GM21447 (cell line): Measurements from ENCODE around the gene STX16.

ENCODE experiments used
- ATAC-seq: cut with Tn5 transposase; IDR thresholded peaks from one replicate; pipeline ENCODE4 v1.9.1; 2021; ENCODE audit not compliant: unreplicated experiment

STX16 gene

DNA sequence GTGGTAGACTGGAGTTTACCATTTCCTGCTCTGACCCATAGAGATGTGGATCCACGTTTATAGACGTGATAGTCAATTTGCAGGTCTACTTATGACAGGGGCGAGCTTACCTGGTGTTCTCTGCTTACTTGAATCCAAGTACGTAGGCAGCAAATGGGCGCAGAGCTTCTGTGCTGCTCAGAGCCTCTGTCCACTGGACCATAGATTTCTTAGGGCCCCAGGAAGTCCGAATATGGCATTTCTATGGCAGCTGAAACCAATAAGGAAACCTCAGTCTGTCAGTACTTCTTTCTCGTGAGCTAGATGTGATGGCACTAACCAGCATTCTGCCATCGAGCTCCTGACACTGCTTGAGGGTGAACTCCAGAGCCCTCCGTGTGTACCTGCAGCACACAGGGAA, 22.0 kb downstream of the STX16 start:
- ATAC-seq = no peak

DNA sequence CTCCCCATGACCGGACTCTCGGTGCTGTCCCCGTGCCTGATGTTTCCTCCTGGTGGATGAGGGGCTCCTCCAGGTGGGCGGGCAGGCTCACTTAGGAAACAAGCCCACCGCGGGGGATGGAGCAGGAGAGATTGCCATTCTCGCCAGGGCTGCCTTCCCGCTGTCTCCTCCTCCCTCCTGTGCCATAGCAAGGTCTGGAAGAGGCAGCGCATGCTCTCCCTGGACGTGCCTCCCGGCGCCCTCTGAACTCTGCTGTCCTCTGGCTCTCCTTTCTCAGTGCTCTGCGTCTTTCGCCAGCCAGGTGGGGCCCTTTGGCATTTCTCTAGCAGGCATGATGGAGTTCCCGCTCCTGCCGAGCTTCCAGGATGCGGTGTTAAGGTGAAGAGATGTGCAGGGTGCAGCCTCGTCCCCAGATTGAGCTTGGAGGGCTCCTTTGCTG, 24.1 kb downstream of the STX16 start:
- no peak for ATAC-seq

DNA sequence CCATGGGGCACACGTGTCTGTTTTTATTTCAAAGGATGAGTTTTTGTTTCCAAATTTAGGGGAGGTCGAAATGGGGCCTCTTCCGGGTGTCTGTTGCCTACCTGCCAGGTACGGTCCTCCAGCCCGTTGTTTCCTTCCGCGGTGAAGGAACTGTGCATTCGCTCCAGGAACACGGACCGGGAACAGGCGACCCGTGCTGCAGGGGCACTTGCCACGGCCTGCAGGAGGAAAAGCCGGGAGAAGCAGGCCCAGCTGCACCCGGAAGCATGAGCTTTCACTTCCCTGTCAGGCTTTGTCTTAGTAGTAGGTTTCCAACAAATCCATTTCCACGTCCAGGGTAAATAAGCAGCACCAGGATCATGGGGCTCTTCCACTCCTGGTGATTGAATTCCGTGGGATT, 24.6 kb downstream of the STX16 start:
- no peak for ATAC-seq

DNA sequence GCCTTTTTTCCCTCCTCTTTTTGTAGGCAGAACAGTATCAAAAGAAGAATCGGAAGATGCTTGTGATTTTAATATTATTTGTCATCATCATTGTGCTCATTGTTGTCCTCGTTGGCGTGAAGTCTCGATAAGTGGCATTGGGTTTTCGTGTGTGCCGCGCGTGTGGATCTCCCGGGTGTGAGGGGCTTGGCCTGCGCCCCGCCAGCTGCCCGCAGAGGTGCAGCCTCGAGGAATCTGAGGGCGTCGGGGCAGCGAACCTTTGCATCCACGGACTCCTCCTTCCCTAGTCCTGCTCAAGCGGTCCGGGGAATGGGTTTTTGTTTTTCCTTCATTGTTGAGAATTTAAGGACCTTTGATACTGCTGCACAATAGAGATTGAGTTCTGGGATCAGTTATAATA, 25.1 kb downstream of the STX16 start:
- ATAC-seq = no peak

DNA sequence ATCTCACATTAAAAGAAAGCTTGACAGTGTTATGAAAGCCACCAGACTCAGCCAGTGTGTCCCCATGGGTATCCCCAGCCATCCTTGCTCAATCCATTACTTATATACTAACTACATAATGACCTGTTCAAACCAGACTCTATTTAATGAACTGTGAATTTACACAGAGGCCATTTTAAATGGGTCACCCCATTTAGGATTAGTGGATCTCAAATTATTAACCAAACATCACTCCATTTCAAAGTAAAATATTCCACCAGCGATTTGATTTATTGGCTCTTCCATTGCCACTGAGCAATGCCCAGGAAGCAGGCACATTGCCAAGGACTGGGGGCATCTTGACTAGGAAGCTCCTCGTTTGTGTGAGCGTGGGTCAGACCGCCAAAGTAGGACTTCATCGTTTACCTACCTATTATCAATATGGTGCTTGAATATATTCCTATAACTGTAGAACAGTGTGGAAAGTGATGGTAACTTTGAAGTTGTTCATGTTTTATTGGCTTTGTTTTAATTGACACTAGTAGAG, 26.1 kb downstream of the STX16 start:
- no peak for ATAC-seq

DNA sequence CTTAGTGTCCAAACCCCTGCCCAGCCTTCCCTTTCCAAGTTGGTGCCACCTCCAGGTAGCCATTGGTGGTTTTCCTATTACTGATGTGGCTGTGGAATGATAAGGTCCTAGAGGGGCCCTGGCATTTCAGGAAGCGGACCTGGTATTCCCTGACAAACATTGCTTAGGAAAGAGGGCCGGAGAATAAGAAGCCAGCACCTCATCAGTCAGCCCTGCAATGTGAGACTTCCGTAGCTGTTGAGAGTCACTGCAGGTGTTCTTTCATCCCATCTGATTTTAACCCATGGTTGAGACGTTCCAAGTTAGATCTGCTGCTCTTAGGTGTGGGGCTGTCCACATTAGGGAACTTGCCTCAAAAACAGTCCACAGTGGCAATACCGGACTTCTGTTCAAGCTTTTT, 26.7 kb downstream of the STX16 start:
- no peak for ATAC-seq

DNA sequence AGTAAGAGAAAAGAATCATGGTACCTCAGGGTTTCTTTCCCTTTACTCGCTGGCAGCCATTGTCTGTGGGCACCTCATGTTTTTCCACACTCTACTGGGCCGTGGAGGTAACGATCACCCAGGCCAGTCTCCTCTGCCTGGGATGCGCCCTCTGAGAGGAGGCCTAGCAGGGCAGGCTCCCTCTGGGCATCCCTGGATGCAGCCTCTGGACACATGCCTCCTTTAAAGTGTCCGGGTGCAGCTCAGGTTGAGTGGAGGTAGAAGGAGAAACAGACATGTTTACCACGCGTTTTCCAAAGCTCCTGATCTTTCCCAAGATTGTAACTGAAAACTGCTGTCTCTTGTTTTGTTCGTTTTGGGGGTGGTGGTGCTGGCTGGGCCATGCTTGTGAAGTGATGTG, 27.7 kb downstream of the STX16 start:
- ATAC-seq = no peak

DNA sequence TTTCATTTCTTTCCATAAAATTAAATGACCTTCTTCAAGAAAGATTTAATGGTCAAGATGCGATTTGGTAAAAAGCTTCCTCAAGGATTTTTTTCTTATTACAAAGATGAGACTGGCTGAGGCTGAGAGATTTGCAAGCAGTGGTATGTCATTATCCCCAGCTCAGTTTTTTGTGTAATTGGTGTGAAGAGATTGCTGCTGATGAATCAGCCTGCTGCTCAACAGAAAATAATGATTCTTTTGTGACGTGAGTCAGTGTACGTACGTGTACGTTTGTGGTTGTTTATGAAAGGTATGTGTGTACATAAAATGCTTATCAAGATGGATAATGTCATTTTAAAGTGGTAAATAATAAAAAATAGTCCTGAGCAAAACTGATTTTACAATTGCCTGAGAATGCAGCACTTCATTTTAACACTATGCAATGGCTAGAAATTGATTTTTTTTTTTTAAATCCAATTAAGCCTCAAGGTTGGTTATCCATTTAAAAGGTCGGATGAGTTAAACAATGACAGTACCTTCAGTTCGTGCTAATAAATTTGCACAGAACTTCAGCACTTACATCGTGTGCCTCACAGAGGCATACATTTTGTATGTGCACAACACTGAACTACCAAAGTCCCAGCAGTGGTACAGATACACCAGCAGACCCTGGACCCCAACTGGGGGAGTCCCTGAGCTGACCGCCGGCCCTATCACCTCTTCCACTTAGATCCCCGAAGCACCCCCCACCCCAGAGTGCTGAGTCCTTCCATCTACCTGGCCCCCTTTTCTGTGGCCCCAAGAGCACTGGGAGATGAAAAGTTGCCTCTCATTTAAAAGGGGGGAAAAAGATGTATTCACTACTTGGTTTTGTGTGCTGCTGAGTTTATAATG, 31.8 kb downstream of the STX16 start:
- ATAC-seq = no peak

DNA sequence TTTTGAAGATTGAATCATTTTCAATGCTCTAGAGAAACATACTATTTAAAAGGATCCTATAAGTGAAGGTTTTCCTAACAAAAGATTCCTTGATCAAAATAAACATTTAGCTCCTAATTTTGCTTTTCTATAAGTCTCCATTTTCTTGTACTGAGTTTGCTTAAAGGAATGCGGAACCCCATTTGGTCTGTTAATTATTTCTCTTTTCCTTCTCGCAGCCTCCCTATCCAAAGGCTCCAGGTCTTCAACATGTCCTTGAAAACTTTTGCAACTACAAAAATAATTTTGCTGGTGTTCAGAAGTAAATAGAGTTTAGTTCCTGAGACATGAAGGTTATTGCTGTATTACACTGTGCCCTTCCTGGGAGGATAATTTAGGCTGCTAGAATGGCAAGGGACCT, 33.2 kb downstream of the STX16 start:
- no peak for ATAC-seq

DNA sequence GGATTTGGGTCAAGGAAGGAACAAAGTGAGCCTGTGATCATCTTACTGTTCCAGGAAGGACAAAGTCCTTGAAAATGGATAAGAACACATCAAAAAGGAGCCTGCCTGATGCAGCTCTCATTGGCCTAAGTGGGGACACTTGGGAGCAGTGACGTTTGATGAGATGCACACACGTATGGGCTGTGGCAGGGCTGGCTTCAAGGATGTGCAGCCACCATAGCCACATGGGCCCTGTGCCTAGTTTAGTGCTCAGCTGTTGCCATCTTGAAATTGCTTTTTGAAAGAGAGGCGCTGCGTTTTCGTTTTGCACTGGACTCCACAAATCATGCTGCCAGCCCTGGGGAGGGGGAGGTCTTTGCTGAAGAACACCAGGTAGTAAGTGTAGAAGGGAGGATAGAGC, 34.9 kb downstream of the STX16 start:
- no peak for ATAC-seq

DNA sequence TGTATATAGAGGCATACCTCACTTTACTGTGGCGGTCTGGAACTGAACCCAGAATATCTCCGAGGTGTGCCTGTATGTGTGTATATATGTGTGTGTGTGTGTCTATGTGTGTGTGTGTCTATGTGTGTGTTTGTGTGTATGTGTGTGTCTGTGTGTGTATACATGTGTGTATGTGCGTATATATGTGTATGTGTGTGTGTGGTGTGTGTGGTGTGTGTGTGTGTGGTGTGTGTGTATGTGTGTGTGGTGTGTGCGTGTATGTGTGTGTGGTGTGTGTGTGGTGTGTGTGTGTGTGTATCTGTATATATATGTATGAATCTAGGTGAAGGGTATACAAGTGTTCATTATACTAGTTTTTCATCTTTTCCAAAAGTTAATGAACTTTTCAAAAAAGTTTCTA, 37.3 kb downstream of the STX16 start:
- no peak for ATAC-seq

DNA sequence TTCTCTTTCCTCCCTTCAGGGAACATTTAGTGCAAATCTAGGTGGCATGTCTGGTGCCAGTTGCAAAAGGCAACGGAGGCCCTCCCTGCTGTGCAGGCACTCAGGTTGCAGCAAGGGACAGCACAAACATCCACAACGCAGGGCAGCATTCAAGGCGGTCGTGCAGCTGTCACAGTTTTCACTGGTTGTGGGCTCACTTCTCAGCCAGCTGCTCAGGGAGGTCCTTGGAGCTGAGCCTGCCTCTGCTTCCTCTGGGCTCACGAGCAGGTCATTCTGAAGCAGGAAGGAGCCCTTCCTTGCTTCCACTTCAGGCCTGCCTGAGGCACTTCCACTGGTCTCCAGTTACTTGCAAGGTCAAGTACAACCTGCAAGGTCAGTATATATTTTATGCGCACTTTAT, 37.8 kb downstream of the STX16 start:
- ATAC-seq = no peak

DNA sequence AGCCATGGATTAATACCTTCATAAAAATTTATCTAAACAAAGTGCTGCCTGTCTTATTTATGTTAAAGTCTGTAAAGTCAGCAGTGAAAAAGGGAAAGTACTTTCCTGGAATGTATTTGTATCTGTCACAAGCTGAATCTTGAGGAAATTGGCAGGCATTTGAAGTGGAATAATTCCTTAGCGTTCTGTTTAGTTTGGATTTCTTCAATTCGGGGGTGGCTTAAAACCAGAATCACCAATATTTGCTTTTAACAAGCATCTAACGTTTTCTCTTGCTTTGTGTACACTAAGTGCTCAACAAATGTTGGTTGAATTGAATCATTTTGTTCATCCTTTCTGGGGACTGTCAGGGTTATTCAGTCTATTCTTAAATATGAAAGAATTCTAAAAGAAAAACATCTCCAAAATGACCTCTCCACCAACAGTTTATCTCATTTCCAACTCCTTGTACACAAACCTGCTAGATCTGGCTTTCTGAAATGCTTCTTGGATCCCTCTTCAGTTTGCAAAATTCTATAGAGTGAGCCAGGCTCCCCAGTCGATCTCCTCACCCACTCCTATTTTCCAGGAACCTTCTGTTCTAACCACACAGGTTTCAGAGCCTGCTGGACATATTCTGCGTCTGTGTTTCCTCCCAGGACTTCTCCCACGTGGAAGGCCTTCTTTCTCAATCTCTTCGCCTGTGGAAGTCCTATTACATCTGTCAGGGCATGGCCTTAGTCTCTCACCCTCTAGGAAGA, 39.5 kb downstream of the STX16 start:
- ATAC-seq = no peak

DNA sequence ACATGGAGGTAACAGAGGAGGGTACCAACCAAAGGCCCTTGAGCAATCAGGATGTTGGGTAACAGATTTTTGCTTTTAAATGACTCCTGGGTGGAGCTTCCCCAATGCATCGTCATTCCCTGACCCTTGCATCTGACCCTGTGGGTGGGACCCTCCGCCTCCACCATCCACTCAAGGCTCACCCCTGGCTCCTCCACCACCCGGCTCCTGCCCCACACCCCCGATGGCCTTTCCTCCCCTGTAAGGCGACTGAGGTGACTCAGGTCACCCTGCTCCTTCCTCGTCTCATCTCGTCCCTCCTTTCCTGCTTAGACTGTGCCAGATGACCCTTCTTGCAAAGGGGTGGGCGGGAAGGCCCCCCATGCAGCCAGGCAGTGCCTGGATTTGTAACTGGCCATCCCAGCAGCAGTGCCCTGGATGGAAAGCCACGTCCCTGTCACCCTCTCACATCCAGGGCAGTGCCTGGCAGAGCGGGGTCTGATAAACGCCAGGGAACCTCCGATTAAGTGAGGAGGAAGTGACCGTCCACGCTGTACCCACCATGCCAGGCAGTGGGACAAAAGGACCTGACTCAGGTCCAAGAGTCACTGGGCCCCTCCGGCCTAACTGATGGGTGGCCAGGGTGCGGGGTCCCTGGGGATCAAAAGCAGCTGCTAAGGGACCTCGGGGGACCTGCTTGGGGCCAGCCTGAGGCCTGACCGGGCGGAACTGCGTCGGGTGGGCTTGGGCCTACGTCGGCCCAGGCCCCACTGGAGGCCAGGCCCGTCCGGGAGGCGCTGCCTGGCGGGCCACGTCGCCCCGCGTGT, 40.9 kb downstream of the STX16 start:
- no peak for ATAC-seq

DNA sequence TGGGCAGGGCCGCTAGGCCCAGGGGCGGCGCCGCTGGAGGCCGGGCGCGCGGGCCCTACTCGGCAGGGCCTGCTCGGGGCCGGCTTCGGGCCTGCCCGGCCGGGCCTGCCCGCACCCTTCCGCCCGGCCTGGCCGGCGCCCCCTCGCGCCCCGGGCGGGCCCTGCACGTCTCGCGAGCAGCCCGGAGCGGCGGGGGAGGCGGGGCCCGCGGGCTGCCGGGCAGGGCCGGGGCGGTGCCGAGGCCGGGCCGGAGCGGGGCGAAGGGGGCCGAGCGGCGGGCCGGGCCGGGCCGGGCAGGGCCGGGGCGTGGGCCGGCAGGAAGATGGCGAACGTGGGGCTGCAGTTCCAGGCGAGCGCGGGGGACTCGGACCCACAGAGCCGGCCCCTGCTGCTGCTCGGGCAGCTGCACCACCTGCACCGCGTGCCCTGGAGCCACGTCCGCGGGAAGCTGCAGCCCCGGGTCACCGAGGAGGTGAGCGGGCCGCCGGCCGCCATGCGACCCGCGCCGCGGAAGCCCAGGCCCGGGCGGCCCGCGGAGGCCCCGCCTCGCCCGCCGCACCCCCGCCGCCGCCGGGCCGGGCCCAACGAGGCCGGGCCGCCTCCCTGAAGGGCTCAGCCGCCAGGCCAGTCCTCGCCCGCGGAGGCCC, 41.6 kb downstream of the STX16 start, which contains the start of gene NPEPL1:
NPEPL1 (plus strand) TSS at position 222 of the 647 bp plus-strand sequence; CDS start at position 323, 101 bp downstream.
- peak; percentile 75 for ATAC-seq

DNA sequence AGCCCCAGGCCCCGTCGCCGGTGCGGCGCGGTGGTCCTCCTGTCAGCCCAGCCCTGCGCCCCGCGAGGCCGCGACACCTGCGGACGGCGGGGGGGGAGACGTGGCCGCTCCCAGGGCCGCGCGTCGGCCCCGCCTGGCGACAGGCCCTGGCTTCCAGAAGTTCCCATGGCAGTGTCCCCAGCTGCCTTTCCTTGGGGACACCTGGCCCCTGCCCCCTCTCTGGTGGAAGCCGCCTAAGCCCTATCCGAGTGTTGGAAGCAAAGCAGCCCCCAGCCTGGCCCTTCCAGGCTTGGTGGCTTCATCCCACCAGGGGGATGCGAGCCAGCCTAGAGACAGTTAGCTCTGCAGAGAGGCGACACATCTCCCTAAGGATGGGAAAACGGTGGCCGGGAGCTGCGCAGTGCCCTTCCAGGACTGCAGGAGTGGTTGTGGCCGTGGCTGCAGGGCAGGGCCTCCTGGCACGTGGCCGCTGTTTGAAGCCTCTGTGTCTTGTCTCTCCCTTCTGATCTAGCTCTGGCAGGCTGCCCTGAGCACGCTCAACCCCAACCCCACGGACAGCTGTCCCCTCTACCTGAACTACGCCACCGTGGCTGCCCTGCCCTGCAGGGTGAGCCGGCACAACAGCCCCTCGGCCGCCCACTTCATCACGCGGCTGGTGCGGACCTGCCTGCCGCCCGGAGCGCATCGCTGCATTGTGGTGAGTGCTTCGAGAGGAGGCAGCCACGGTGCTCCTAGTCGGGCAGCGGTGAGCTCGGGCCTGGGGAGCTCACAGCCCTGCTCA, 42.3 kb downstream of the STX16 start:
- peak; percentile 20 for ATAC-seq

DNA sequence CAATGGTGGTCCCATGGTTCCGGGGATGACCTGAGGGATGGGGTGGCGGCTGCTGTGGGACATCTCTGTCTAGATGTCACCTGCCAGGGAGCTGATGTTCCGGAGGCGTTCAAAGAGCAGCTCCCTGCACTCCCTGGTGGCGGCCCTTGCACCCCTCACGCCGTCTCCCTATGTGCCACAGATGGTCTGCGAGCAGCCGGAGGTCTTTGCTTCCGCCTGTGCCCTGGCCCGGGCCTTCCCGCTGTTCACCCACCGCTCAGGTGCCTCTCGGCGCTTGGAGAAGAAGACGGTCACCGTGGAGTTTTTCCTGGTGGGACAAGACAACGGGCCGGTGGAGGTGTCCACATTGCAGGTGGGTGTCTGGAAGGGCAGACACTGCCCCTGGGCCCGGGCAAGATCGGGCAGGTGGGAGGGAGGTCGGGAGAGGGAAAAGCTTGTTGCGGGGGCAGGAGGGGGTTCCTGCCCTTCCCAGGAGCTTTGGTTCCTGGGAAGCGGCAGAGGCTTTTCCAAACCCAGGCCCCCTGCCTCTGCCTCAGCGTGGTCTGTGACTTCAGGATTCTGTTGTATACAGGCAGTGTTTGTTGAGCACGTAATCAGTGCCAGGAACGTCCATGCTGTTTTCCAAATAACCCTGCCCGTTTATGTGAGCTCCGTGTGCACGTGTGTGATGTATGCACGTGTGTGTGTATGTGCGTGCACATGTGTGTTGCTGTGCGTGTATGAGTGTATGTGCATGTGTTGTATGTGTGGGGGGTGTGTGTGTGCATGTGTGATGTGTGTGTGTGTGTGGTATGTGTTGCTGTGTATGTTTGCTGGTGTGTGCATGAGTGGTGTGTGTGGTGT, 43.4 kb downstream of the STX16 start:
- ATAC-seq = no peak

DNA sequence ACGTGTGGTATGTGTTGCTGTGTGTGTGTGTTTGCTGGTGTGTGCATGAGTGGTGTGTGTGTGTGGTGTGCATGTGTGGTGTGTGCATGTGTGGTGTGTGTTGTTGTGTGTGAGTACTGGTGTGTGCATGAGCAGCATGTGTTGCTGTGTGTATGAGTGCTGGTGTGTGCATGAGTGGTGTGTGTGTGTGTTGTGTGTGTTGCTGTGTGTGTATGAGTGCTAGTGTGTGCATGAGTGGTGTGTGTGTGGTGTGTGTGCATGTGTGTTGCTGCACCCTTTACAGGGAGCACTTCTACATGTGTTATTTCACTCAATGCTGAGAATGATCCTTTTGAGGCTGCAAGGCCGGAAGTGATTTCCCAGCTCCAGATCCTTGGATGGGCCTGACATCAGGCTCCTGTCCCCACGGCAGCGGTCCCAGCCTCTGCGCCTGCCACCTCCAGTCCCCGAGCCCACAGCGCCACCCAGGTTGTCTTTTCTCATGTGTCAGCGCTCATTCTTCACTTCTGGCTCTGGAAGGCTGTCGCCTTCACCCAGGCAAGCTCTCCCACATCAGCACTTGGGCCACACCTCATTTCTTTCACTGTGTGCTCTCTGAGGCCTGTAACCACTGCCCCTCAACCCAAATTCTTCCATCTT, 44.1 kb downstream of the STX16 start:
- no peak for ATAC-seq
